ES-I3 (cell line): ENCODE results near the gene TBC1D5.

Experiments used
- H3K36me3 ChIP-seq: 2 replicates; pipeline ENCODE4 v1.6.1; 2013; ENCODE audit warnings: mild to moderate bottlenecking, low read length, control low read depth, moderate library complexity; ENCODE audit not compliant: insufficient read depth
- H3K4me1 ChIP-seq: 2 replicates; pipeline ENCODE4 v1.6.1; 2013; ENCODE audit warnings: mild to moderate bottlenecking, control low read depth, low read length; ENCODE audit not compliant: insufficient read depth
- H3K9ac ChIP-seq: 2 replicates; pipeline ENCODE4 v1.6.1; 2013; ENCODE audit warnings: low read depth, mild to moderate bottlenecking, low read length, moderate library complexity
- H3K9me3 ChIP-seq: 2 replicates; pipeline ENCODE4 v1.6.1; 2013; ENCODE audit warnings: mild to moderate bottlenecking, low read length, moderate library complexity; ENCODE audit not compliant: control insufficient read depth, insufficient read depth

TBC1D5 gene

DNA sequence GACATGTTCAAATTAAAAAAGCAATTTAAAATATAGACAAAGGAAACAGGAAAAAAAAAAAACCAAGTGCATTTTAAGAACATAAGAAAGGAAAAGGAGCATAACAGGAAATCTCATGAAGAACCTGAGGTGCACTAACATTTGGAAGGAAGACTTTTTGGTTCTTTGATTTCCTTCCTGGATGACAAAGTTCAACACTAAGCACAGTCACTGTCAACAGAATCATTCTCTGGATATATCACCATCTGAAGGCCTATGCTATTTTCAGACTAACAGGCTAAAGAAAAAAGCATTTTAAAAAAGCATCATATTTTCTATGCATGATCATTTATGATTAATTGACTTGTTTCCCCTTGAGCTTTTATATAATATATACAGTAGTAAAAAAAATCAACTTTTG lies 508.0 kb downstream of the TBC1D5 start:
- Histone ChIP-seq H3K9me3 (no peaks in the 10 kb centered on the region), H3K9ac (no peak overlapping the region), H3K36me3 (peaks cover 3% of the 10 kb centered on the region; the same call in 1 of the 2 replicates), H3K4me1 (no peaks in the 10 kb centered on the region; the same call in 1 of the 2 replicates)

DNA sequence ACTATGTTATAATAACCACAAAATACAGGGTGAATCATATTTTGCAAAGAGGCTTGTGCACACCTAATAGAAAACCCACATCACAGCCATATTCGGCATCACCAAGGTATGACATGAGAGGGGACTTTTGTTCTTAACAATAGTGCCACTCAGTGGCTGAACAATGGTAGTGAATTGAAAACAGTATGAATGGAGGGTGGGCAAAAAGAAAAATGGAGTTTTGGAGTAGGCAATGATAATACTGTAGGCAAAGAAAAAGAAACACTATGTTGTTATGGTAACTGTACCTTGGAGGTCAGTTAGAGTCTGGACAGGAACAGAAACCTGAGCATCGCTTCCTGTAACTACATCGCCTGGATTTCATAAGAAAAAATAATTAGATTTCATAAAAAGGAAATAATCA lies 509.0 kb downstream of the TBC1D5 start:
- Histone ChIP-seq H3K4me1 (no peaks in the 10 kb centered on the region; the same call in 1 of the 2 replicates), H3K36me3 (peaks cover 3% of the 10 kb centered on the region; the same call in 1 of the 2 replicates), H3K9ac (no peak overlapping the region), H3K9me3 (no peaks in the 10 kb centered on the region)

DNA sequence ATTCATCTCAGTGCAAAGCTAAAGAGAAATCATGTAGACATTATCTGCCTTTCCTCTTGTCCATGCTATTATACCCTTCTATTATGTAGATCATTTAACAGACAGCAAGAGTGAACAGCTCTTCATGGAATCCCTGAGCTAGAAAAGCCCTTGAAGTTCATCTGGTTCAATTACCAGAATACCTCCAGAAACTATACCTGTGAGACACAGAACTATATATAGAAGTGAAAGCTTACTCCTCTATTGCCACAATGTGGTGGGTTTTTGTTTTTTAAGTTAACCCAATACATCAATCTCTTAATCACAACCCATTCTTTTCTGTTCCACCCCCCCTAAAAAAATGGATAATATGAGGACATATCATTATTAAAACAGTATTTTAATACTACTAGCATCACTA lies 510.0 kb downstream of the TBC1D5 start:
- Histone ChIP-seq H3K9me3 (no peaks in the 10 kb centered on the region), H3K4me1 (no peaks in the 10 kb centered on the region), H3K36me3 (peaks cover 2% of the 10 kb centered on the region; the same call in 1 of the 2 replicates), H3K9ac (no peak overlapping the region)

DNA sequence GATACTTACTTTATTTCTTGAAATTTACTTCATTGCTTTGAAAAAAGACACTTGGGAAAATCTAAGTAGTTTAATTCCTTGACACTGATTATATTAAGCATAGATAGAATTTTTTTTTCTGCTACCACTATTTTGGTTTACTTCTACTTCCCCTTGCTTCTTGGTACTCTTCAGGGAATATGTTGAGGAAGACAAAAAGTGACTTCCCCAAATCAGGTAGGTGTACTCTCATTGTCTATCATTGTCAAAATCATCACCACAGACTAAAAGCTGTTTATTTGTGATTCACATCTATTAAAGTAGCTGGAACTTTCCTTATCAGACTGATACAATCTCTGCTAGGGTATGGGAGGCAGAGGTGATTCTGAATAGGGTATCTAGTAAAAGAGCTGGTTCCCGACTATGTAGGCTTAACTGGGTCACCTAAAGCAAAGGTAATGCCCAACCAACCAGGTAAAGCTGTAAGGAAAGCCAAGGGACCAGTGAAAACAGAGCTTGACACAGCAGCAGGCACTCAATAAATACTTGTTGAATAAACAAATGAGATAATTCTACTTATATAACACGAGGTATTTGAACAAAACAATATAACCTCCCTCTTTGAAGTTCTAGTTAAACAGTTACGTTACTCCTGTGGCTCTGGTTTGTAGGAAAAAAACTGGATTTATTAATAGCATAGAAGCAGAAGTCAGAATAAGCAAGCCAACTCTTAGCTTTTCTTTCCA lies 510.7 kb downstream of the TBC1D5 start:
- Histone ChIP-seq H3K9me3 (no peaks in the 10 kb centered on the region), H3K4me1 (no peaks in the 10 kb centered on the region), H3K9ac (no peak overlapping the region), H3K36me3 (no peaks in the 10 kb centered on the region)

GRCh38 chr3:17227472-17227871 lies 515.0 kb downstream of the TBC1D5 start:
- Histone ChIP-seq H3K9me3 (no peaks in the 10 kb centered on the region), H3K36me3 (no peaks in the 10 kb centered on the region), H3K9ac (no peak overlapping the region), H3K4me1 (no peaks in the 10 kb centered on the region)

- no peaks in the 10 kb centered on the region; the same call in none of the 2 replicates for H3K9me3 ChIP-seq
- no peak overlapping the region for H3K9ac ChIP-seq
- H3K36me3 ChIP-seq: no peaks in the 10 kb centered on the region
- no peaks in the 10 kb centered on the region for H3K4me1 ChIP-seq
Measured at GRCh38 chr3:17221529-17221928, 520.9 kb downstream of the TBC1D5 start.

- no peaks in the 10 kb centered on the region for H3K4me1 ChIP-seq
- no peaks in the 10 kb centered on the region for H3K36me3 ChIP-seq
- H3K9me3 ChIP-seq: no peaks in the 10 kb centered on the region; the same call in none of the 2 replicates
- H3K9ac ChIP-seq: no peak overlapping the region
Measured at GRCh38 chr3:17219593-17219992, 522.8 kb downstream of the TBC1D5 start.

DNA sequence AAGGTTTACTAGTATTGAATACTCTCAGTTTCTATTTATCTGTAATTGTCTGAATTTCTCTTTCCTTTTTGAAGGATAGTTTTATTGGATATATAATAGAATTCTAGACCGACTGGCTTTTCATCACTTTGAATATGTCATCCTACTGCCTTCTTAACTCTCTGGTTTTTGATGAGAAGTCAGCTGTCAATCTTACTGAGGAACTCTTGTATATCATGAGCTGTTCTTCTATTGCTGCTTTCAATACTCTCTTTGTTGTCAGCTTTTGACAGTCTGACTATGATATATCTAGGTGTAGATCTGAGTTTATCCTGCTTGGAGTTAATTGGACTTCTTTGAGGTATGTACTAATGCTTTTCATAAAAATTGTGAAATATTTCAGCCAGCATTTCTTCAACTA lies 523.8 kb downstream of the TBC1D5 start:
- Histone ChIP-seq H3K9ac (no peak overlapping the region), H3K9me3 (no peaks in the 10 kb centered on the region; the same call in none of the 2 replicates), H3K4me1 (no peaks in the 10 kb centered on the region), H3K36me3 (no peaks in the 10 kb centered on the region)

- H3K9me3 ChIP-seq: no peaks in the 10 kb centered on the region; the same call in none of the 2 replicates
- no peaks in the 10 kb centered on the region for H3K36me3 ChIP-seq
- H3K4me1 ChIP-seq: no peaks in the 10 kb centered on the region
- H3K9ac ChIP-seq: no peak overlapping the region
Measured at GRCh38 chr3:17217588-17217987, 524.8 kb downstream of the TBC1D5 start.

GRCh38 chr3:17213102-17213501 lies 529.3 kb downstream of the TBC1D5 start:
- no peaks in the 10 kb centered on the region for H3K9me3 ChIP-seq
- H3K9ac ChIP-seq: no peak overlapping the region
- H3K36me3 ChIP-seq: no peaks in the 10 kb centered on the region
- H3K4me1 ChIP-seq: no peaks in the 10 kb centered on the region

DNA sequence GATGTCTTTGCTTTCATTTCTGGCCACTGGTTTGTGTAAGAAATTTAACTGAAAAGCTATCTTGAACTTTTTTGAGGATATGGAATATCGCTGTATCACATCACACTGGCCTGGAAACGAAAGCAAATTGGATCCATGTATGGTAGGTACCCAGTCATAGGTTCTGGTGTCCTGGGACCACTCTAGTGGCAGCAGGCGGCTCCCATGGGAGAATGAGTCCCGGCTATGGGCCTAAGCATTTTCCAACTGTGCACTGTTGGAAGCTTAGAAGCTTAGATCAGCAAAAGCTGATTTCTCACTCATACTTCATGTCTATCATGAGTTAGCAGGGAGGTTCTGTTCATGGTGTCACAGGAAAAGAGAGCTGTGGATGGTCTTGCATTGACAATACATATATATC lies 534.5 kb downstream of the TBC1D5 start:
- Histone ChIP-seq H3K9me3 (no peaks in the 10 kb centered on the region), H3K4me1 (no peaks in the 10 kb centered on the region), H3K9ac (no peak overlapping the region), H3K36me3 (no peaks in the 10 kb centered on the region)

DNA sequence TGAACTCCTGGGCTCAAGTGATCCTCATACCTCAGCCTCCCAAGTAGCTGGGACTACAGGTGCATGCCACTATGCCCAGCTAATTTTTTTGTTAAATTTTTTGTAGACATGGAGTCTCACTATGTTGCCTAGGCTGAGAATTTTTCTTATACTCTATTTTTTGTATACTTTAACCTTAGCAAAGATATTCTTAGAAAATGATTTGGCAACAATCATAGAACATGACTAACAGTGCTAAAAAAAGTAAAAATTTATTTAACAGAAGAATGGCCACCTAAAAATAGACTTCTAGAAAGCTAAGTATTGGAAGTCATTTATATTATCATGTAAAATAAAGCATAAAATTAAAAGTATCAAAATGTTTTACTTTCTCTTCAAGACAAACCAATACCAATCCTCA lies 535.4 kb downstream of the TBC1D5 start:
- Histone ChIP-seq H3K9me3 (peaks cover 3% of the 10 kb centered on the region; the same call in 1 of the 2 replicates), H3K9ac (no peak overlapping the region), H3K36me3 (no peaks in the 10 kb centered on the region), H3K4me1 (no peaks in the 10 kb centered on the region)

- Histone ChIP-seq H3K4me1 (no peaks in the 10 kb centered on the region), H3K36me3 (no peaks in the 10 kb centered on the region), H3K9me3 (peaks cover 3% of the 10 kb centered on the region; the same call in 1 of the 2 replicates), H3K9ac (no peak overlapping the region)
Measured at GRCh38 chr3:17204049-17204650, 538.3 kb downstream of the TBC1D5 start.

GRCh38 chr3:17201538-17201937 lies 540.9 kb downstream of the TBC1D5 start:
- no peak overlapping the region for H3K9ac ChIP-seq
- no peaks in the 10 kb centered on the region for H3K4me1 ChIP-seq
- H3K9me3 ChIP-seq: peaks cover 3% of the 10 kb centered on the region; the same call in 1 of the 2 replicates
- H3K36me3 ChIP-seq: no peaks in the 10 kb centered on the region
